ENCODE measurements around the gene HOXC13.
A peak's percentile ranks its signal among the peaks of the same experiment; 100 is the strongest.

DNA sequence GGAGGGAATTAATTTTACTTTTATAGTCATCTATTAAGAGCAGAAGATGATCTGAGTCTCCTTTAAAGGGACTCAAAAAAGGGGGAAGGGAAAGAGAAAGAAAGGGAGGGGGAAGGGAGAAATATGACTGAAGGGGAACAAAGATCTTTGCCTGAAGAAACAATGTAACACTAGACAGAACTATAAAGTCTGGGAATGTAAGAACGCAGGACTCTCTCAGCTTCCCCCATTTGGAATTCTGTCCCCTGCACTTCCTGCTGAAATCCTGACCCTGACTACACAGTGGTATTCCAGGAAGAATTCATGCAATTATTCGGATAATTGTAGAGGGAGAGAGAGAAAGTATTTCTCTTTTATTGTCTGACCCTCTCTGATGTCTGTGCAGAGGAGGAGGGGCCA is 25.7 kb downstream of the HOXC13 start:
- TF ChIP-seq, protein P1, sequence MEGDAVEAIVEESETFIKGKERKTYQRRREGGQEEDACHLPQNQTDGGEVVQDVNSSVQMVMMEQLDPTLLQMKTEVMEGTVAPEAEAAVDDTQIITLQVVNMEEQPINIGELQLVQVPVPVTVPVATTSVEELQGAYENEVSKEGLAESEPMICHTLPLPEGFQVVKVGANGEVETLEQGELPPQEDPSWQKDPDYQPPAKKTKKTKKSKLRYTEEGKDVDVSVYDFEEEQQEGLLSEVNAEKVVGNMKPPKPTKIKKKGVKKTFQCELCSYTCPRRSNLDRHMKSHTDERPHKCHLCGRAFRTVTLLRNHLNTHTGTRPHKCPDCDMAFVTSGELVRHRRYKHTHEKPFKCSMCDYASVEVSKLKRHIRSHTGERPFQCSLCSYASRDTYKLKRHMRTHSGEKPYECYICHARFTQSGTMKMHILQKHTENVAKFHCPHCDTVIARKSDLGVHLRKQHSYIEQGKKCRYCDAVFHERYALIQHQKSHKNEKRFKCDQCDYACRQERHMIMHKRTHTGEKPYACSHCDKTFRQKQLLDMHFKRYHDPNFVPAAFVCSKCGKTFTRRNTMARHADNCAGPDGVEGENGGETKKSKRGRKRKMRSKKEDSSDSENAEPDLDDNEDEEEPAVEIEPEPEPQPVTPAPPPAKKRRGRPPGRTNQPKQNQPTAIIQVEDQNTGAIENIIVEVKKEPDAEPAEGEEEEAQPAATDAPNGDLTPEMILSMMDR (conservative IDR thresholded peaks at IDR 0.05; ENCODE audit: low read depth in 2 of 2): no peak
- TF ChIP-seq CREB1 (CRISPR knock-in tag; IDR thresholded peaks at IDR 0.05; ENCODE audit: low read depth) (no peak), EZH2phosphoT487 (IDR thresholded peaks at IDR 0.05; ENCODE audit: unreplicated experiment) (no peak), EZH2 (IDR thresholded peaks at IDR 0.05; ENCODE audit: low read depth, unreplicated experiment) (peak; percentile 50), POLR2AphosphoS5 (IDR thresholded peaks at IDR 0.05; ENCODE audit: low read depth) (no peak), NANOG (IDR thresholded peaks at IDR 0.05; ENCODE audit: borderline replicate concordance) (no peak), STAT1 (IDR thresholded peaks at IDR 0.05; ENCODE audit: unreplicated experiment) (no peak), ZNF331 (CRISPR knock-in tag; IDR thresholded peaks at IDR 0.05; ENCODE audit: low read depth) (no peak), JUNB (IDR thresholded peaks at IDR 0.05; ENCODE audit: unreplicated experiment) (no peak)
- TF ChIP-seq, protein P2, sequence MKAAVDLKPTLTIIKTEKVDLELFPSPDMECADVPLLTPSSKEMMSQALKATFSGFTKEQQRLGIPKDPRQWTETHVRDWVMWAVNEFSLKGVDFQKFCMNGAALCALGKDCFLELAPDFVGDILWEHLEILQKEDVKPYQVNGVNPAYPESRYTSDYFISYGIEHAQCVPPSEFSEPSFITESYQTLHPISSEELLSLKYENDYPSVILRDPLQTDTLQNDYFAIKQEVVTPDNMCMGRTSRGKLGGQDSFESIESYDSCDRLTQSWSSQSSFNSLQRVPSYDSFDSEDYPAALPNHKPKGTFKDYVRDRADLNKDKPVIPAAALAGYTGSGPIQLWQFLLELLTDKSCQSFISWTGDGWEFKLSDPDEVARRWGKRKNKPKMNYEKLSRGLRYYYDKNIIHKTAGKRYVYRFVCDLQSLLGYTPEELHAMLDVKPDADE (IDR thresholded peaks at IDR 0.05): no peak
- TF ChIP-seq, protein P3, sequence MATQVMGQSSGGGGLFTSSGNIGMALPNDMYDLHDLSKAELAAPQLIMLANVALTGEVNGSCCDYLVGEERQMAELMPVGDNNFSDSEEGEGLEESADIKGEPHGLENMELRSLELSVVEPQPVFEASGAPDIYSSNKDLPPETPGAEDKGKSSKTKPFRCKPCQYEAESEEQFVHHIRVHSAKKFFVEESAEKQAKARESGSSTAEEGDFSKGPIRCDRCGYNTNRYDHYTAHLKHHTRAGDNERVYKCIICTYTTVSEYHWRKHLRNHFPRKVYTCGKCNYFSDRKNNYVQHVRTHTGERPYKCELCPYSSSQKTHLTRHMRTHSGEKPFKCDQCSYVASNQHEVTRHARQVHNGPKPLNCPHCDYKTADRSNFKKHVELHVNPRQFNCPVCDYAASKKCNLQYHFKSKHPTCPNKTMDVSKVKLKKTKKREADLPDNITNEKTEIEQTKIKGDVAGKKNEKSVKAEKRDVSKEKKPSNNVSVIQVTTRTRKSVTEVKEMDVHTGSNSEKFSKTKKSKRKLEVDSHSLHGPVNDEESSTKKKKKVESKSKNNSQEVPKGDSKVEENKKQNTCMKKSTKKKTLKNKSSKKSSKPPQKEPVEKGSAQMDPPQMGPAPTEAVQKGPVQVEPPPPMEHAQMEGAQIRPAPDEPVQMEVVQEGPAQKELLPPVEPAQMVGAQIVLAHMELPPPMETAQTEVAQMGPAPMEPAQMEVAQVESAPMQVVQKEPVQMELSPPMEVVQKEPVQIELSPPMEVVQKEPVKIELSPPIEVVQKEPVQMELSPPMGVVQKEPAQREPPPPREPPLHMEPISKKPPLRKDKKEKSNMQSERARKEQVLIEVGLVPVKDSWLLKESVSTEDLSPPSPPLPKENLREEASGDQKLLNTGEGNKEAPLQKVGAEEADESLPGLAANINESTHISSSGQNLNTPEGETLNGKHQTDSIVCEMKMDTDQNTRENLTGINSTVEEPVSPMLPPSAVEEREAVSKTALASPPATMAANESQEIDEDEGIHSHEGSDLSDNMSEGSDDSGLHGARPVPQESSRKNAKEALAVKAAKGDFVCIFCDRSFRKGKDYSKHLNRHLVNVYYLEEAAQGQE (IDR thresholded peaks at IDR 0.05; ENCODE audit: unreplicated experiment): no peak
- TF ChIP-seq, protein P4, sequence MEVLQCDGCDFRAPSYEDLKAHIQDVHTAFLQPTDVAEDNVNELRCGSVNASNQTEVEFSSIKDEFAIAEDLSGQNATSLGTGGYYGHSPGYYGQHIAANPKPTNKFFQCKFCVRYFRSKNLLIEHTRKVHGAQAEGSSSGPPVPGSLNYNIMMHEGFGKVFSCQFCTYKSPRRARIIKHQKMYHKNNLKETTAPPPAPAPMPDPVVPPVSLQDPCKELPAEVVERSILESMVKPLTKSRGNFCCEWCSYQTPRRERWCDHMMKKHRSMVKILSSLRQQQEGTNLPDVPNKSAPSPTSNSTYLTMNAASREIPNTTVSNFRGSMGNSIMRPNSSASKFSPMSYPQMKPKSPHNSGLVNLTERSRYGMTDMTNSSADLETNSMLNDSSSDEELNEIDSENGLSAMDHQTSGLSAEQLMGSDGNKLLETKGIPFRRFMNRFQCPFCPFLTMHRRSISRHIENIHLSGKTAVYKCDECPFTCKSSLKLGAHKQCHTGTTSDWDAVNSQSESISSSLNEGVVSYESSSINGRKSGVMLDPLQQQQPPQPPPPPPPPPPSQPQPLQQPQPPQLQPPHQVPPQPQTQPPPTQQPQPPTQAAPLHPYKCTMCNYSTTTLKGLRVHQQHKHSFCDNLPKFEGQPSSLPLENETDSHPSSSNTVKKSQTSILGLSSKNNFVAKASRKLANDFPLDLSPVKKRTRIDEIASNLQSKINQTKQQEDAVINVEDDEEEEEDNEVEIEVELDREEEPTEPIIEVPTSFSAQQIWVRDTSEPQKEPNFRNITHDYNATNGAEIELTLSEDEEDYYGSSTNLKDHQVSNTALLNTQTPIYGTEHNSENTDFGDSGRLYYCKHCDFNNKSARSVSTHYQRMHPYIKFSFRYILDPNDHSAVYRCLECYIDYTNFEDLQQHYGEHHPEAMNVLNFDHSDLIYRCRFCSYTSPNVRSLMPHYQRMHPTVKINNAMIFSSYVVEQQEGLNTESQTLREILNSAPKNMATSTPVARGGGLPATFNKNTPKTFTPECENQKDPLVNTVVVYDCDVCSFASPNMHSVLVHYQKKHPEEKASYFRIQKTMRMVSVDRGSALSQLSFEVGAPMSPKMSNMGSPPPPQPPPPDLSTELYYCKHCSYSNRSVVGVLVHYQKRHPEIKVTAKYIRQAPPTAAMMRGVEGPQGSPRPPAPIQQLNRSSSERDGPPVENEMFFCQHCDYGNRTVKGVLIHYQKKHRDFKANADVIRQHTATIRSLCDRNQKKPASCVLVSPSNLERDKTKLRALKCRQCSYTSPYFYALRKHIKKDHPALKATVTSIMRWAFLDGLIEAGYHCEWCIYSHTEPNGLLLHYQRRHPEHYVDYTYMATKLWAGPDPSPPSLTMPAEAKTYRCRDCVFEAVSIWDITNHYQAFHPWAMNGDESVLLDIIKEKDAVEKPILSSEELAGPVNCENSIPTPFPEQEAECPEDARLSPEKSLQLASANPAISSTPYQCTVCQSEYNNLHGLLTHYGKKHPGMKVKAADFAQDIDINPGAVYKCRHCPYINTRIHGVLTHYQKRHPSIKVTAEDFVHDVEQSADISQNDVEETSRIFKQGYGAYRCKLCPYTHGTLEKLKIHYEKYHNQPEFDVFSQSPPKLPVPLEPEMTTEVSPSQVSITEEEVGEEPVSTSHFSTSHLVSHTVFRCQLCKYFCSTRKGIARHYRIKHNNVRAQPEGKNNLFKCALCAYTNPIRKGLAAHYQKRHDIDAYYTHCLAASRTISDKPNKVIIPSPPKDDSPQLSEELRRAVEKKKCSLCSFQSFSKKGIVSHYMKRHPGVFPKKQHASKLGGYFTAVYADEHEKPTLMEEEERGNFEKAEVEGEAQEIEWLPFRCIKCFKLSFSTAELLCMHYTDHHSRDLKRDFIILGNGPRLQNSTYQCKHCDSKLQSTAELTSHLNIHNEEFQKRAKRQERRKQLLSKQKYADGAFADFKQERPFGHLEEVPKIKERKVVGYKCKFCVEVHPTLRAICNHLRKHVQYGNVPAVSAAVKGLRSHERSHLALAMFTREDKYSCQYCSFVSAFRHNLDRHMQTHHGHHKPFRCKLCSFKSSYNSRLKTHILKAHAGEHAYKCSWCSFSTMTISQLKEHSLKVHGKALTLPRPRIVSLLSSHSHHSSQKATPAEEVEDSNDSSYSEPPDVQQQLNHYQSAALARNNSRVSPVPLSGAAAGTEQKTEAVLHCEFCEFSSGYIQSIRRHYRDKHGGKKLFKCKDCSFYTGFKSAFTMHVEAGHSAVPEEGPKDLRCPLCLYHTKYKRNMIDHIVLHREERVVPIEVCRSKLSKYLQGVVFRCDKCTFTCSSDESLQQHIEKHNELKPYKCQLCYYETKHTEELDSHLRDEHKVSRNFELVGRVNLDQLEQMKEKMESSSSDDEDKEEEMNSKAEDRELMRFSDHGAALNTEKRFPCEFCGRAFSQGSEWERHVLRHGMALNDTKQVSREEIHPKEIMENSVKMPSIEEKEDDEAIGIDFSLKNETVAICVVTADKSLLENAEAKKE (CRISPR knock-in tag; IDR thresholded peaks at IDR 0.05): no peak

All from GM23338 (cell line).